ENCODE results near the gene TMEM181. TPM values are rescaled to one million over a fixed set of nuclear protein-coding genes. Genes with fewer than 3 reads are reported as not detected.

TMEM181 gene
- total and polyA plus RNA-seq, 2 experiments from 2014 or later = 11.9 to 25.2 TPM

DNA sequence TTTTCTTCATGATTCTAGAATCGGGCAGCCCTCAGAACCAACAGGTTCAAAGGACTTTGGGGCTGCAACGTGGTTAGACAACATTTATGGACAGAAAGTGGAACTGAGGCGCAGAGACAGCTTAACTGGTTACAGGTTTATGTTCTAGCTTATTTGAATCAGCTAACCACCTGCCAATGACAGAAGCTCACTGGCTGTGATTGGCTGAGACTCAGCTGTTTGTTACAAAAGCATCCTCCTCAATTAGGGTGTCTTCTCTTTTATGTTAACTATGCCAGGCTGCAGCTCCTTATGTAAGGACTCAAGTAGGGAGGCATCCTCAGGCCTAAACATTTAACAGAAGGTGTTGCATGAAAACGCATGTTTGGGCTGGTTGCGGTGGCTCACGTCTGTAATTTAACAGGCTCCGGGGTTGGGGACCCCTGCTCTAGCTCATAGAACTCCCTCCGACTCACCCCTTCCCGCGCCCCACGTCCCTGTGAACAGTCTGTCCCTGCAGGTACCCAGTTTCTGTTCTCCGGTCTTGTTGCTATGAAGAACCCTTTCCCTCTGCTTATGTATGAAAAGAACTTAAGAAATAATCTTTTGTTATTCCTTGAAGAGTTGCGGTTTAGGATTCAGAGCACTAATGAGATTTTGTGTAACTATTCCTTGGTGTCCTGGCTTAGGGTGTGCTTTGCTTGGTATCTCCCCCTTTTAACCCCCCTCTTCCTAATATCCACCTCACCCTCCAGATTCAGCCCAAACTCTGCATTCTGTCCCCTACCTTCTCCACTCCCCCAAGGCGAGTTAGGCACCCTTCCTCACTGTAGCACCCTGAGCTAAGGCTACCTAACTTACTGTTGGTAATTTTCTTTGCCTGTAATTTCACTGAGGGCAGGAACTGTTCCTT lies 1.2 kb upstream of the TMEM181 start (continued):
- TF ChIP-seq, protein P1, sequence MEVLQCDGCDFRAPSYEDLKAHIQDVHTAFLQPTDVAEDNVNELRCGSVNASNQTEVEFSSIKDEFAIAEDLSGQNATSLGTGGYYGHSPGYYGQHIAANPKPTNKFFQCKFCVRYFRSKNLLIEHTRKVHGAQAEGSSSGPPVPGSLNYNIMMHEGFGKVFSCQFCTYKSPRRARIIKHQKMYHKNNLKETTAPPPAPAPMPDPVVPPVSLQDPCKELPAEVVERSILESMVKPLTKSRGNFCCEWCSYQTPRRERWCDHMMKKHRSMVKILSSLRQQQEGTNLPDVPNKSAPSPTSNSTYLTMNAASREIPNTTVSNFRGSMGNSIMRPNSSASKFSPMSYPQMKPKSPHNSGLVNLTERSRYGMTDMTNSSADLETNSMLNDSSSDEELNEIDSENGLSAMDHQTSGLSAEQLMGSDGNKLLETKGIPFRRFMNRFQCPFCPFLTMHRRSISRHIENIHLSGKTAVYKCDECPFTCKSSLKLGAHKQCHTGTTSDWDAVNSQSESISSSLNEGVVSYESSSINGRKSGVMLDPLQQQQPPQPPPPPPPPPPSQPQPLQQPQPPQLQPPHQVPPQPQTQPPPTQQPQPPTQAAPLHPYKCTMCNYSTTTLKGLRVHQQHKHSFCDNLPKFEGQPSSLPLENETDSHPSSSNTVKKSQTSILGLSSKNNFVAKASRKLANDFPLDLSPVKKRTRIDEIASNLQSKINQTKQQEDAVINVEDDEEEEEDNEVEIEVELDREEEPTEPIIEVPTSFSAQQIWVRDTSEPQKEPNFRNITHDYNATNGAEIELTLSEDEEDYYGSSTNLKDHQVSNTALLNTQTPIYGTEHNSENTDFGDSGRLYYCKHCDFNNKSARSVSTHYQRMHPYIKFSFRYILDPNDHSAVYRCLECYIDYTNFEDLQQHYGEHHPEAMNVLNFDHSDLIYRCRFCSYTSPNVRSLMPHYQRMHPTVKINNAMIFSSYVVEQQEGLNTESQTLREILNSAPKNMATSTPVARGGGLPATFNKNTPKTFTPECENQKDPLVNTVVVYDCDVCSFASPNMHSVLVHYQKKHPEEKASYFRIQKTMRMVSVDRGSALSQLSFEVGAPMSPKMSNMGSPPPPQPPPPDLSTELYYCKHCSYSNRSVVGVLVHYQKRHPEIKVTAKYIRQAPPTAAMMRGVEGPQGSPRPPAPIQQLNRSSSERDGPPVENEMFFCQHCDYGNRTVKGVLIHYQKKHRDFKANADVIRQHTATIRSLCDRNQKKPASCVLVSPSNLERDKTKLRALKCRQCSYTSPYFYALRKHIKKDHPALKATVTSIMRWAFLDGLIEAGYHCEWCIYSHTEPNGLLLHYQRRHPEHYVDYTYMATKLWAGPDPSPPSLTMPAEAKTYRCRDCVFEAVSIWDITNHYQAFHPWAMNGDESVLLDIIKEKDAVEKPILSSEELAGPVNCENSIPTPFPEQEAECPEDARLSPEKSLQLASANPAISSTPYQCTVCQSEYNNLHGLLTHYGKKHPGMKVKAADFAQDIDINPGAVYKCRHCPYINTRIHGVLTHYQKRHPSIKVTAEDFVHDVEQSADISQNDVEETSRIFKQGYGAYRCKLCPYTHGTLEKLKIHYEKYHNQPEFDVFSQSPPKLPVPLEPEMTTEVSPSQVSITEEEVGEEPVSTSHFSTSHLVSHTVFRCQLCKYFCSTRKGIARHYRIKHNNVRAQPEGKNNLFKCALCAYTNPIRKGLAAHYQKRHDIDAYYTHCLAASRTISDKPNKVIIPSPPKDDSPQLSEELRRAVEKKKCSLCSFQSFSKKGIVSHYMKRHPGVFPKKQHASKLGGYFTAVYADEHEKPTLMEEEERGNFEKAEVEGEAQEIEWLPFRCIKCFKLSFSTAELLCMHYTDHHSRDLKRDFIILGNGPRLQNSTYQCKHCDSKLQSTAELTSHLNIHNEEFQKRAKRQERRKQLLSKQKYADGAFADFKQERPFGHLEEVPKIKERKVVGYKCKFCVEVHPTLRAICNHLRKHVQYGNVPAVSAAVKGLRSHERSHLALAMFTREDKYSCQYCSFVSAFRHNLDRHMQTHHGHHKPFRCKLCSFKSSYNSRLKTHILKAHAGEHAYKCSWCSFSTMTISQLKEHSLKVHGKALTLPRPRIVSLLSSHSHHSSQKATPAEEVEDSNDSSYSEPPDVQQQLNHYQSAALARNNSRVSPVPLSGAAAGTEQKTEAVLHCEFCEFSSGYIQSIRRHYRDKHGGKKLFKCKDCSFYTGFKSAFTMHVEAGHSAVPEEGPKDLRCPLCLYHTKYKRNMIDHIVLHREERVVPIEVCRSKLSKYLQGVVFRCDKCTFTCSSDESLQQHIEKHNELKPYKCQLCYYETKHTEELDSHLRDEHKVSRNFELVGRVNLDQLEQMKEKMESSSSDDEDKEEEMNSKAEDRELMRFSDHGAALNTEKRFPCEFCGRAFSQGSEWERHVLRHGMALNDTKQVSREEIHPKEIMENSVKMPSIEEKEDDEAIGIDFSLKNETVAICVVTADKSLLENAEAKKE (CRISPR knock-in tag; IDR thresholded peaks at IDR 0.05) = no peak
- TF ChIP-seq ZNF331 (CRISPR knock-in tag; IDR thresholded peaks at IDR 0.05; ENCODE audit: low read depth) = no peak

- TF ChIP-seq CTCF (conservative IDR thresholded peaks at IDR 0.05; ENCODE audit: low read depth in 2 of 2) = no peak
- no peak for TF ChIP-seq CREB1 (CRISPR knock-in tag; IDR thresholded peaks at IDR 0.05; ENCODE audit: low read depth)
- TF ChIP-seq, protein P2, sequence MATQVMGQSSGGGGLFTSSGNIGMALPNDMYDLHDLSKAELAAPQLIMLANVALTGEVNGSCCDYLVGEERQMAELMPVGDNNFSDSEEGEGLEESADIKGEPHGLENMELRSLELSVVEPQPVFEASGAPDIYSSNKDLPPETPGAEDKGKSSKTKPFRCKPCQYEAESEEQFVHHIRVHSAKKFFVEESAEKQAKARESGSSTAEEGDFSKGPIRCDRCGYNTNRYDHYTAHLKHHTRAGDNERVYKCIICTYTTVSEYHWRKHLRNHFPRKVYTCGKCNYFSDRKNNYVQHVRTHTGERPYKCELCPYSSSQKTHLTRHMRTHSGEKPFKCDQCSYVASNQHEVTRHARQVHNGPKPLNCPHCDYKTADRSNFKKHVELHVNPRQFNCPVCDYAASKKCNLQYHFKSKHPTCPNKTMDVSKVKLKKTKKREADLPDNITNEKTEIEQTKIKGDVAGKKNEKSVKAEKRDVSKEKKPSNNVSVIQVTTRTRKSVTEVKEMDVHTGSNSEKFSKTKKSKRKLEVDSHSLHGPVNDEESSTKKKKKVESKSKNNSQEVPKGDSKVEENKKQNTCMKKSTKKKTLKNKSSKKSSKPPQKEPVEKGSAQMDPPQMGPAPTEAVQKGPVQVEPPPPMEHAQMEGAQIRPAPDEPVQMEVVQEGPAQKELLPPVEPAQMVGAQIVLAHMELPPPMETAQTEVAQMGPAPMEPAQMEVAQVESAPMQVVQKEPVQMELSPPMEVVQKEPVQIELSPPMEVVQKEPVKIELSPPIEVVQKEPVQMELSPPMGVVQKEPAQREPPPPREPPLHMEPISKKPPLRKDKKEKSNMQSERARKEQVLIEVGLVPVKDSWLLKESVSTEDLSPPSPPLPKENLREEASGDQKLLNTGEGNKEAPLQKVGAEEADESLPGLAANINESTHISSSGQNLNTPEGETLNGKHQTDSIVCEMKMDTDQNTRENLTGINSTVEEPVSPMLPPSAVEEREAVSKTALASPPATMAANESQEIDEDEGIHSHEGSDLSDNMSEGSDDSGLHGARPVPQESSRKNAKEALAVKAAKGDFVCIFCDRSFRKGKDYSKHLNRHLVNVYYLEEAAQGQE (IDR thresholded peaks at IDR 0.05; ENCODE audit: unreplicated experiment) = no peak
- no peak for TF ChIP-seq STAT1 (IDR thresholded peaks at IDR 0.05; ENCODE audit: unreplicated experiment)
- TF ChIP-seq ETS1 (IDR thresholded peaks at IDR 0.05) = no peak
- TF ChIP-seq JUNB (IDR thresholded peaks at IDR 0.05; ENCODE audit: unreplicated experiment) = no peak
- TF ChIP-seq EZH2 (IDR thresholded peaks at IDR 0.05; ENCODE audit: low read depth, unreplicated experiment) = no peak
- no peak for DNase-seq (ENCODE audit: low spot score)
- Histone ChIP-seq H2AFZ (peak overlapping the region; percentile 100), H3K9me2 (ENCODE audit: insufficient read depth) (no peaks in the 10 kb centered on the region), H3K36me3 (ENCODE audit: insufficient read depth) (no peaks in the 10 kb centered on the region), H3K27me3 (ENCODE audit: insufficient read depth) (no peaks in the 10 kb centered on the region), H3F3A (replicated peaks; ENCODE audit: low read depth) (peaks cover 8% of the 10 kb centered on the region; the same call in 1 of the 2 replicates), H4K20me1 (replicated peaks; ENCODE audit: insufficient read depth) (peaks cover 23% of the 10 kb centered on the region), H3K4me1 (ENCODE audit: insufficient read depth) (peaks cover 11% of the 10 kb centered on the region), H3K27ac (ENCODE audit: low read depth) (no peak overlapping the region), H3K4me2 (peak overlapping the region; percentile 88), H3K4me3 (peak overlapping the region; percentile 65), H3K79me2 (replicated peaks; ENCODE audit: insufficient read depth) (peaks cover 40% of the 10 kb centered on the region)
- no peak; the same call in 2 of the 3 replicates for ATAC-seq
- Mint-ChIP-seq H3K27ac (no peak overlapping the region), H3K9me3 (no peaks in the 10 kb centered on the region), H3K27me3 (ENCODE audit: insufficient read depth, low read depth, poor library complexity) (peaks cover 11% of the 10 kb centered on the region), H3K36me3 (ENCODE audit: low read depth) (peaks cover 2% of the 10 kb centered on the region; the same call in 2 of the 3 replicates), H3K4me3 (peak overlapping the region; percentile 95), H3K4me1 (peaks cover 20% of the 10 kb centered on the region)
Measured at GRCh38 chr6:158559338-158559894, 475 bp upstream of the TMEM181 start.

All from GM23338 (cell line).